T follicular helper cell (primary cell): ENCODE results near the gene DISC1.
"Not testable (repeated sequence)": the region's sequence is repeated elsewhere in the genome, so short reads cannot be mapped to it uniquely, and the experiment has no call there.

Experiments
- DNase-seq: peaks from one replicate; pipeline ENCODE4 v3.0.0-alpha.2; 2020; ENCODE audit warnings: low read depth

The DISC1 gene

DNA sequence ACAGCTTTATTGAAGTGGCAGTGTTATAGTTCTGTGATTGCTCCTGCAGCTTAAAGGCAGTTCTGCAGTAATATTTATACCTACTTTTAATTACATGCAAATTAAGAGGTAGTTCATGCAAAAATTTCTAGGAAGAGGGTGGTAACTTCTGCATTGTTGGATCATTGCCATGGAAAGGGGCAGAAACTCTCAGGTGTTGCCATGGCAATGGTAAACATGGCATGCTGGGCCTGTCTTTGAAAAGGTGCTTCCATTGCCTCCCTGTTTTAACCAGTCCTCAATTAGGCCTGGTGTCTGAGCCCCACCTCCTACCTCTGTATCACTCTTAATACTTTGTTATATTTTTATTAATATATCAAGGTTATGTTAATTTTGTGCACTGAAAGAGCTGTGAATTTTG, 104.7 kb downstream of the DISC1 start:
- DNase-seq = no peak

DNA sequence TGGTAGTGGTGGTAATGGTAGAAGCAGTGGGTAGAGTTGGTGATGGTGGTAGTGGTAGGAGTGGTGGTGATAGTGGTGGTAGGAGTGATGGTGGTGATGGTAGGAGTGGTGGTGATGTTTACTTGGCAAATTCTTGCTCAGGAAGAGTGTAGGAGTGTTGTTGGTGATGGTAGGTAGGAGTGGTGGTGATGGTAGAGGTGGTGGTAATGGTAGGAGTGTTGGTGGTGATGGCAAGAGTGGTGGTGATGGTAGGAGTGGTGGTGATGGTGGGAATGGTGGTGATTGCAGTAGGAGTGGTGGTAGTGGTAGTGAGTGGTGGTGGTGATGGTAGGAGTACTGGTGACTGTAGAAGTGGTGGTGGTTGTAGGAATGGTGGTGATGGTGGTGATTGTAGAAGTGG, 106.5 kb downstream of the DISC1 start:
- DNase-seq = no peak

DNA sequence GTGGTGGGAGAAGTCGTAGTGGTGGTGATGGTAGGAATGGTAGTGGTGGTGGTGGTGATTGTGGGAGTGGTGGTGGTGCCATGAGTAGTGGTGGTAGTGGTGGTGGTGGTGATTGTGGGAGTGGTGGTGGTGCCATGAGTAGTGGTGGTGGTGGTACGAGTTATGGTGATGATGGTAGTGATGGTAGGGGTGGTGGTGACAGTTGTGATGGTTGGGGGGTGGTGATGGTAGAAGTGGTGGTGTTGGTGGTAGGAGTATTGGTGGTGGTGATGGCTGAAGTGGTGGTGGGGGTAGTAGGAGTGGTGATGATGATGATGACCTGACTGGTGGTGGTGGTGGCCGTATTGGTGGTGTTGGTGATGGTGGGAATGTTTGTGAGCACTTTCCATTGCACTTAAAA, 107.1 kb downstream of the DISC1 start:
- DNase-seq = no peak

DNA sequence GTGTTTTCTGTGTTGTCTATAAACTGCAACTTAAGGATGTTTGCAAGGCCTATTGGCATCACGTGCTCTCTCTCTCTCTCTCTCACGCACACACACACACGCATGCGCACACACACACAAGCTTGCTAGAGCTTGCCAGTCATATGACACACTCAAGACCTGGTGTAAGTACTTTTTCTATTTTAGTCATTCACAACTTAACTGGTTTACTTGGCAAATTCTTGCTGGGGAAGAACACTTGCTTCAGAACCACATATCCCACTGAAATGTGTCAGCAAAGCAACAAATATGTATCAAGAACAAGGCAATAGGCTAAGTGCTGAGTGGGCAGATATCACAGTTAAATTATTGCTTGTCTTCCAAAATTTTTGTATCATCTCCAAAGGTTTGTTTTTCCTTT, 107.8 kb downstream of the DISC1 start:
- DNase-seq = no peak

DNA sequence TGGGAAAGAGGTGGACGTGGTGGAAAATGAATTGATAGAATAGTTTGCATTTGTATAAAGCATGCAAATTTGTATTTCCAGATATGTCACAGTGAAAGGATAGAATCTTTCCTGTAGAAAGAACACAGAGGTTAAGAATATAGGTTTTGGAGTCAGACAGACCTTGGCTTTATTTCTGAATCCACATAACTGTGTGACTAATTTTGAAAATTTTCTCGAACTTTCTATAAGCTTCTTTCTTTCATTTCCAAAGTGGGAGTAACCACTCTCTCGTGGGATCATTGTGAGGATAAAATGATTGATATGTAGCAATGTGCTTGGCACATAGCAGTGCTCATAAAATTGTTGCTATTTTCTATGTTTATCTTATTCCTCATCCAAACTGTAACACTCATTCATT, 108.8 kb downstream of the DISC1 start:
- no peak for DNase-seq

DNA sequence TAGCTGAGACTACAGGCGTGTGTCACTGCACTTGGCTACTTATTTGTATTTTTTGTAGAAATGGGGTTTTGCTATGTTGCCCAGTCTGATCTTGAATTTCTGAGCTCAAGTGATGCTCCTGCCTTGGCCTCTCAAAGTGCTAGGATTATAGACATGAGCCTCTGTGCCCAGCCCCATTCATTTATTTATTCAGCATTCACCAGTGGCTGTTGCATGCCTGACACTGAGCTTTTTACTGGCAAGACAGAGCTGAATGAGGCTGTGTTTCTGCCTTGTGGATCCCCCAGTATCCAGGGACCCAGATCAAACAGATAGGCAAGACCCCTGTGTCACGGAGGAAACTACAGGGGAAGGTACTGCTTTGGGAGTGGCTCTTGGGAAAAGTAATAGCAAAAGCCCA, 109.4 kb downstream of the DISC1 start:
- no peak for DNase-seq

DNA sequence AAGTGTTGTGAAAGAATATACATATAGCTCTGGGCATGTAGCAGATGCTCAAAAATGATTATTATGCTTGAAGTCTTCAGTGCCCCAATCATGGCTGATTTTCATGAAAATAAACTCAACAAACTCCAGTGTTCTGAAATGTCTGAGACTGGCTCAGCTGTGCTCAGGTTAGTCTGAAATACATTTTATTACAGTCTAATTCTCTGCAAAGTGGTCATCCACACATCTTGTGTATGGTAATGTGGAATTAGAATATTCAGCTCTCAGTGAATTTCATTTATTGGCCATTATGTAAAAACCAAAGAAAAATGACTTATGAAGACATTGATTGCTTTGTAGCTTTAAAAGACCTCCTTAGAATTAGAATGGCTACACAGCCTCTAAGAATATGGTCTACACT, 109.9 kb downstream of the DISC1 start:
- no peak for DNase-seq

DNA sequence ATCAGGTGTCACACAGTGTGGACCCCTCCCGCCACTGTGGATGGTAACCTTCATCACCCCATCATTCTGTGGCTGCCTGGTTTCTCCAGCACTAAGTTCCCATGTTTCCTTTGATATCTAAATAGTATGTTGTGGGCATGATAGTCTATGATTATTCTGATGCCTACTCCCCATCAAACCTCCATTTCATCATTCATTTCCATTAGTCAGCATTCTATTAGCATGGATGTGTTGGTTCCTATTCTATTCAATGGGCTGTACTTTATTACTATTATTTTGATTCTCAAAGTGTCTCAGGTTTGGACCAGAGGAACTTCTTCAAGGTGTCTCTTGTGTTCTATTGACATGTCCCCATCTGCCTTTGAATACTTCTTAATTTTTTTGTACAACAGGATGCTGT, 112.0 kb downstream of the DISC1 start:
- no peak for DNase-seq

DNA sequence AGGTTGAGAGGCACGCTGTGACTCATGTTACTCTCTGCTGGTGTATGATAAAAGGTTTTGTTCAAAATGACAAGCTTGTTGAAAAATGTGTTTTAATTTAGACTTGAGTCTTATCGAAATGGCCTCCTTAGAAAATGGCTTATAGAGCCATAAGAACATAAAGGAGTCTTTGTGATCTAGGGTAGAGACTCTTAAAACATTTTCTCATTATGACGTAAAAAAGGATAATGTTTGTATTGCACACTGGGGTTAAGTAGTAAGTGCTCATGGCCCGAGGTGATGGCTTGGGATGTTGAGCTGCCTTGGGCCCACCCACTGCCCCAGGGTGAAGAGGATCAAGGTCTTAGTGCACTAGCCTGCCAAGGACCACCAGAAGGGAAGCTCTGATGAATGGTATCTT, 117.4 kb downstream of the DISC1 start:
- DNase-seq = no peak

DNA sequence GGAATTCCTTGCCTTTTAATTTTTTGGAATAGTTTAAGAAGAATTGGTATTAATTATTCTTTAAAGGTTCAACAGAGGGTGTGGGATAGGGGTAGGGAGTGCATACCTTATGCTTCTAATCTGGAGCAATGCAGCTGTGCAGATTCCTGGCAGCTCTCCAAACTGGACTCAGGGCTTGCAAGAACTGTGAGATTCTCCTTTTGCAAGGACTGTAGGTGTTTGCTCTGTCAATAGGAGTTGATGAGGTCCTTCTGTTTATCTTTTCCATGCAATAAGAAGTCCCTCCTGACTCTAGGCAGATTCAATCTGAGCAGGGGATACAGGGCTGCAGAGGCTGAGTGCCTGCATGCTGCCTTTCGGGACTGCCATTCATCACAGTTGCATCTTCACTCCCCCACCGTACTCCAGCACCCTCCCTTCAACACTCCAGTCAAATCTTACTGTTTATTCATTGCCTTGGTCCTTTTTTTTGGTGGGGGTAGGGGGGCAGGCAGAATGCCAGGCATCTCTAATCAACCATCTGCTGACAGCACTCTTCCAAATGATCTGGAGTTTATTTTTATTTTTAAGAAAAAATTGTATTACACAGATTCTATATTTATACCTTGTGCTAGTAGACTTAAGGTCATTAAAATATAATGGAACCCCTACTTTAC, 122.3 kb downstream of the DISC1 start:
- no peak for DNase-seq

DNA sequence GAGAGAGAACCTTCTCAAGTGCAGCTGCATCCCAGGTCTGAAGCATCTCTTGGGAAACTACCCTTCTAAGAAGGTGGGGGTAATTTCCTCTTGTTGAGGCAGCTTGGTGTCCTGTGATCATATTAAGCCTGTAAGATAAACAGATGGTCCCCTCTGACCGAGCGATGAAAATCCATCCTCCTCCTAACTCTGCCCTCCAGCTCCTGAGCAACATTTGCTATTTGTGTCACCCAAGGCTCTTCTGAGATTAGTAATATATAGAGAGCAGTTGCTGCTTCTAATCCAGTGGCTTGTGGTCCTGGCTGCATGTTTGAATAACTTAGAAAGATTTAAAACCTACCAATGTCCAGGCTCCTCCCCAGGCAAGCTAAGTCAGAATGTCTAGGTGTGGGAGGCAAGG, 123.7 kb downstream of the DISC1 start:
- DNase-seq = no peak

DNA sequence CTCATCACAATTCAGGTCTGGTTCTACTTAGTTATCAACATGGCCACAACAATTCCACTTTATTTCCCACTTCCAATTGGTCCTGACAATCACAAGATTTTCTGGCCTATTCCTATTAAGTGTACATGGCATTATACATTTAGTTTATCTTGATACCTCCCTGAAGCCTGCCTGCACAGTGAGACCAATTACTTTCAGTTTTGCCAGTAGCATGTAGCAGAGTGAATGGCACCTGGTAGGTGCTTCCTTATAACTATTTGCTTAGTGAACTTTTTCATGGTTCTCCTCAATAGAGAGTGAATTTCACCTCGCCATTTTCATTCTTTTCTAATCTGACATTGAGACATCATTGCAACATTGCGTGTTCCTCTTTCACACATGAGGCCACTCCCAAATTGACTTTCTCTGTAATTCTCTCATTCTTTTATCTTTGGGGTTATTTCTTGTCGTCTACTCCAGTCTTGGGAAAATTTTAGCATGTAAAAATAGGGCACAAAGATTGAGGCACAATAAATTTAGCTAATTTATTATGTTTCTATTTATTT, 124.3 kb downstream of the DISC1 start:
- no peak for DNase-seq

DNA sequence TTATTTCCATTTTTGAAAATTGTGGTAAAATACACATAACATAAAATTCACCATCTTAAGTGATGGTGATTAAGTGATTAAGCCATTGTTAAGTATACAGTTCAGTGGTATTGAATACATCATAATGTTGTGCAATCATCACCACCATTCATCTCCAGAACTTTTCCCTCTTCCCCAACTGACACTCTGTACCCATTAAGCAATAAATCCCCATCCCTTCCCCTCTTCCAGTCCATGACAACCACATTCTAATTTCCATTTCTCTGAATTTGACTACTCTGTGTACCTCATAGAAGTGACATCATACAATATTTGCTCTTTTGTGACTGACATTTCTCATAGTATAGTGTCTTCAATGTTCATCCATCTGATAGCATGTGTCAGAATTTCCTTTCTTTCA, 124.8 kb downstream of the DISC1 start:
- no peak for DNase-seq

DNA sequence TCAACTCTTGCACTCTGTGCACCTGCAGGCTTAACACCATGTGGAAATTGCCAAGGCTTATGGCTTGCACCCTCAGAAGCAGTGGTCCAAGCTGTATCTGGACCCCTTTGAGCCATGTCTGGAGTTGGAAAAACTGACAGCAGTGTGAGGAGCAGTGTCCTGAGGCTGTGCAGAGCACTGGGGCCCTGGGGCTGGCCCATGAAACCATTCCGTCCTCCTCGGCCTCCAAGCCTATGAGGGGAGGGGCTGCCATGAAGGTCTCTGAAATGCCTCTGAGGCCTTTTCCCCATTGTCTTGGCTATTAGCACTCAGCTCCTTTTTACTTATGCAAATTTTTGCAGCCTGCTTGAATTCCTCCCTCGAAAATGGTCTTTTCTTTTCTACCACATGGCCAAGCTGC, 126.7 kb downstream of the DISC1 start:
- DNase-seq = no peak

DNA sequence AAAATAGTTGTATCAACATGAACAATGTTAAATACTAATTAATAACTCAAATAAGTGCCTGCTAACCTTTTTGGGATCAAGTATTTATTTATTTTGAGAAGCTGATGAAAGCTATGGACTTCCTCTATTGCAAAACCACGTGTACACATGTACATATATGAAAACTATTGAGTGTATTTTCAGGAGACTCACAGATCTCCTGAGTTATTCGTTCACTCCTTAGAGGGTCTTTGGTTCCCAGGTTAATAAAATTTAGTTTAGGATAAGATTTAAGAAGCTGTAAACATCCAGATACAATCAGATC, 130.5 kb downstream of the DISC1 start:
- DNase-seq = no peak

DNA sequence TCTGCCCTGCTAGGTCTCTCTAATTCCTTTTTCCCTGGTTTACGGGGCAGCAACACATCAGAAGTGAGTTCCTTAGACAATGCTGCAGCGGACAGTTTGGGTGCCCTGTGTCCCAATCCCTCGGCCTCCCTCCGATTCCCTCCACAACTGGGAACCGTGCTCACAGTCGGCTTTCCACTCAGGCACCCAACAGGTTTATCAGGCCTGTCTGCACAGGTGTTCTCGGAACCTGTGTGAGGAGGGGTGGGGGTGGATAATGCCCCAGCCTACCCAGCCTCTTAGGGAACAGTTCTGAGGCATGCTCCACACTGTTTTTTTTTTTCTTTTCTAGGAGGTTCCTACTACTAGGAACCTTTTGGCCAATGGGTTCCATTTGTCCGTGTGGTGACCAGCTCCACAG, 131.2 kb downstream of the DISC1 start:
- DNase-seq = no peak

DNA sequence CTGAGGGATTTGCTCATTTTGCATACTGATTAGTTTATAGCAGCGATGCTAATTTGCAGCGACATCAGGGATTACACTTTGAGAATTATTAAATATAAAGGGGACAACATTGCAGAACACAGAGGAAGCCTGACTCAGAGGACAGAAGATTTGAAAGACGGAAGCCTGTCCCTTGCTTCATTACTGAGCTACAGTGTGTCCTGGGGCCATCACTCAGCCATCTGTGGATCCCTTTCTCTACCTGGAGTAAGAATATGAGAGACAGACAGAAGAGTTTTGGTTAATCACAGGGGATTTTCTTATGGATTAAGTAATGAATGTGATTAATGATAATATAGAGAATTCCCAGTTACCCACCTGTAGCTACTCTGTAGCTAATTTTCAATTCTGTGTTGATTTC, 134.7 kb downstream of the DISC1 start:
- DNase-seq = no peak

DNA sequence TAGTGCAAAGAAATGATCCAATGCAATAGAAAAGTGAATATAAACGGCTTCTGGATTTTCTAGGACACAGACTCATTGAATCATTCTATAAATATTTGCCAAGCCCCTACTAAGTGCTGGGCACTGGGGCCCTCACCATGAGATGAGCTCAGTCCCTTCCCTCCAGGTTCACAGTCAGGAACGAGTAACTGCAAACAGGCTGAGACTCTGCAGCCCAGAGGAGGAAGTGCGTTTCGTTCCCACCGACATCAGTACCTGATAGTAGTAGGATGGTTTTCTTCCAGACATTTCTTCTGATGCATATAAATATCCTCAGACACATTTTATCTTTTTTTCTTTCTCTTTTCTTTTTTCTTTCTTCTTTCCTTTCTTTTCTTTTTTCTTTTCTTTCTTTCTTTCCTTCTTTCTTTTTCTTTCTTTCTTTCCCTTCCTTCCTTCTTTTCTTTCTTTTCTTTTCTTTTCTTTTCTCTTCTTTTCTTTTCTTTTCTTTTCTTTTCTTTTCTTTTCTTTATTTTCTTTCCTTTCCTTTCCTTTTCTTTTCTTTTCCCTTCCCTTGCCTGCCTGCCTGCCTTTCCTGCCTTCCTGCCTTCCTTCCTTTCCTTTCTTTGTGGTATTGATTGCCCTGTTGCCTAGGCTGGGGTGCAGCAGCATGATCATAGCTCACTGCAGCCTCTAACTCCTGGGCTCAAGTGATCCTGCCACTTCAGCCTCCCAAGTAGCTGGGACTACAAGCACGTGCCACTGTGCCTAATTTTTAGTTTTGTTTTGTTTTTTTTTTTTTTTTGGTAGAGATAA, 135.4 kb downstream of the DISC1 start:
- DNase-seq = no peak

DNA sequence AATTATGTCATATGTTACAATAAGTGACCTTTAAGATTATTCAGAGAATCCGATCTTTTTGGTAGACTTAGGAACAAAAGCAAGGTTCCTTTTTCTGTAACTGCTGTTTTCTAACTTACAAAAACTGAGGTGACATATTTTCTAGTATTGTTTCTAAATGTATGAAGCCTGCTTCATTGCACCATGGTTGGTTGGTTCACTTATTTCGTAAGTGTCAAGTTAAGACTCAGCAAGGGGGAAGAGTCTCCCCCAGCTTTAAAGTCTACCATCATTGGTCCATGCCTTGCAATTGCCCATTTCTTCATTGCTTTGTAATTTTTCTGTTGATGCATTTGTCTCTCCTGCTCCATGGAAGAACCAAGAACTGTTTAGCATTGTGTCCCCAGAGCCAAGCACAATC, 136.9 kb downstream of the DISC1 start:
- DNase-seq = no peak

DNA sequence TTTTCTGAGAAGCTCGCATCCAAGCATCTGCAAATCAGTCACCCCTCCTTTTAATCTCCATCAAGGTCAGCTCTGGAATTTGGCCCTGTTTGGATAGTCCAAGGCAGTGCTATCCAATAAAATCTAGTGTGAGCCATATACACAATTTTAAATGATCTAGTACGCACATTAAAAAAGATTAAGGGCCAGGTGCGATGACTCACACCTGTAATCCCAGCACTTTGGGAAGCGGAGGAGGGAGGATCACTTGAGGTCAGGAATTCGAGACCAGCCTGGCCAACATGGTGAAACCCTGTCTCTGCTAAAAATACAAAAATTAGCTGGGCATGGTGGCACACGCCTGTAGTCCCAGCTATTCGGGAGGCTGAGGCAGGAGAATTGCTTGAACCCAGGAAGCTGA, 139.2 kb downstream of the DISC1 start:
- not testable (repeated sequence) for DNase-seq

DNA sequence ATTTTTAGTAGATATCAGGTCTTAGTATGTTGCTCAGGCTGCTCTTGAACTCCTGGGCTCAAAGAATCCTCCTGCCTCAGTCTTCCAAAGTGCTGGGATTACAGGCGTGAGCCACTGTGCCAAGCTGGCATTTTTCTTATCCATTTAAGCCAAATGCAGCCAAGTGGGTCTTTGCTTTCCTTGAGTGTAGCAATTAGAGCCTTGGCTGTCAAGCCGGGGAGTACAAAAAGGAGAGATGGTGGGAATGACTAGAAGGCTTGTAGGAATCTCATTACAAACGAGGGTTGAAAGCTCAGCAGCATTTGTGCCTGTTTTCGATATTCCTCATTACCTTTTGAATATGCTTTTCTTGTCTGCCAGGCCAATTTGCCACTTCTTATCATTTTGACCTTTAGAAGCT, 140.9 kb downstream of the DISC1 start:
- no peak for DNase-seq

DNA sequence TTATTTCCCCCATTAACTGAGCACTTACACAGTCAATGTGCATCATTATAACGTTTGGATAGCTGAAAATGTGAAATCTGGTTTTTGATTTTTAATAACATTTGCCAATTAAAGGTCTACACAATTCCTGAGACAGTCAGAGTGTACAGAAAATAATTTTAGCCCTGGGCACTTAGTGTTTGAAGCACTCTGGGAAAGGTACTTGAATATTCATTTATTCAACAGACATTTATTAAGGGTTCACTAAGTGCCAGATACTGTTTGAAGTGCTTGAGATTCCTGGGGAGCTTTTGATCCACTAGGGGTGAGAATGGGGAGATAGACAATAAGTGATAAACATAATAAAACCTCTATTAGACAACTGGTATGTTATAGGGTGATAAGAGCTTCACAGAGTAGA, 141.8 kb downstream of the DISC1 start:
- DNase-seq = no peak

DNA sequence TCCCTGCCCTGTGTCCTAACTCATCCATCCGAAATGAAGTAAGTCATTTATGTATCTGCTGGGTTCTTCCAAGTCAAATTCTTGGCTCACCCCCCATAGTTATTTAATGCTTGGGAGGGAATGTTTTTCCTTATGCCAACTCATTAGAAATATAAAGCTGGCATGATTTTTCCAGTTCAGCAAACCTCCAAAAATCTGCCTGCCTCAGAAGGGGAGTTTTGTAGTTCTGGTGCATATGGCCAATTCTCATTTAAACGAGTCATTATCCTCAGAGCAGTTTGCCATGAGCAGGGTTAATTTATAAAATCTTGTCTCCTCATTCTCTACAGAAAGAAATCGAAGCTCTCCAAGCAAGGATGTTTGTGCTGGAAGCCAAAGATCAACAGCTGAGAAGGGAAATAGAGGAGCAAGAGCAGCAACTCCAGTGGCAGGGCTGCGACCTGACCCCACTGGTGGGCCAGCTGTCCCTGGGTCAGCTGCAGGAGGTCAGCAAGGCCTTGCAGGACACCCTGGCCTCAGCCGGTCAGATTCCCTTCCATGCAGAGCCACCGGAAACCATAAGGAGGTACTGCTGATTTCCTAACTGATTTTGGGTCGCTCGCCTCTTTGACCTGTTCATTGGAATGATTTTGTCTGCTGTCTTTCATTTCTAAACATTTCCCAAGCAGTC, 144.1 kb downstream of the DISC1 start:
- DNase-seq = no peak
